H1 (cell line): Measurements from ENCODE around the gene SPOCK1. TPM values are rescaled to one million over a fixed set of nuclear protein-coding genes. Genes with fewer than 3 reads are reported as not detected.

Source experiments
- CTCF ChIA-PET: fragments of 300-600 bp; sonication (Branson Sonifier 250); formaldehyde crosslinking; loops from one replicate; lab custom pipeline; 2021; ENCODE audit not compliant: partially characterized antibody; lab: Charles Lee
- POLR2A ChIA-PET: fragments of 300-600 bp; sonication (Branson Sonifier 250); formaldehyde crosslinking; loops from one replicate; lab custom pipeline; 2021; ENCODE audit warnings: inconsistent platforms; ENCODE audit not compliant: partially characterized antibody; lab: Charles Lee
- DNase-seq, 2 experiments: peaks; one replicate each; pipeline versions ENCODE4 v3.0.0 to v3.0.0-alpha.2; 2010 to 2022; ENCODE audit warnings: low spot score in 2 of 2, low read depth in 1 of 2, mixed read lengths in 1 of 2
- FAIRE-seq: peaks from 2 replicates; lab custom pipeline; 2011; peaks lifted over from hg19 to GRCh38; lab: Jason Lieb, UNC
- H2AFZ ChIP-seq: 2 replicates; pipeline ENCODE4 v1.8.1; 2012; ENCODE audit warnings: low read length, inconsistent platforms
- H2AK5ac ChIP-seq: 2 replicates; pipeline ENCODE4 v1.6.1; 2013; ENCODE audit warnings: low read depth, low read length
- H2BK120ac ChIP-seq: replicated peaks from 2 replicates; pipeline ENCODE3; 2013; ENCODE audit warnings: low read depth, low read length, inconsistent platforms
- H2BK12ac ChIP-seq: 2 replicates; pipeline ENCODE4 v1.6.1; 2013; ENCODE audit warnings: low read depth, low read length
- H2BK15ac ChIP-seq: 2 replicates; pipeline ENCODE4 v1.6.1; 2013; ENCODE audit warnings: low read length
- H2BK20ac ChIP-seq: 2 replicates; pipeline ENCODE4 v1.6.1; 2013; ENCODE audit warnings: low read length
- H2BK5ac ChIP-seq: 2 replicates; pipeline ENCODE4 v1.6.1; 2013; ENCODE audit warnings: low read depth, low read length
- H3K14ac ChIP-seq: 2 replicates; pipeline ENCODE4 v1.6.1; 2013; ENCODE audit warnings: inconsistent platforms; ENCODE audit not compliant: insufficient read length
- H3K18ac ChIP-seq: 2 replicates; pipeline ENCODE4 v1.6.1; 2013; ENCODE audit warnings: low read length; ENCODE audit errors: extremely low read depth
- H3K23ac ChIP-seq: 2 replicates; pipeline ENCODE4 v1.6.1; 2013; ENCODE audit warnings: inconsistent platforms; ENCODE audit not compliant: insufficient read length
- H3K23me2 ChIP-seq: 2 replicates; pipeline ENCODE4 v1.6.1; 2013; ENCODE audit warnings: low read depth, low read length
- H3K27ac ChIP-seq: 2 replicates; pipeline ENCODE4 v1.6.1; 2011; ENCODE audit warnings: low read depth, low read length, inconsistent platforms
- H3K27me3 ChIP-seq, 4 experiments: replicated peaks in 1 of 4; 1 replicate in 1 of 4; 2 replicates in 3 of 4; pipeline versions ENCODE4 v1.6.1 to v1.8.1; 2011 to 2013; ENCODE audit warnings: low read length in 3 of 4, mild to moderate bottlenecking in 3 of 4, inconsistent platforms in 2 of 4, mixed read lengths in 2 of 4, moderate library complexity in 1 of 4; ENCODE audit not compliant: control insufficient read depth in 3 of 4, insufficient read depth in 3 of 4; ENCODE audit errors: extremely low read depth in 1 of 4
- H3K36me3 ChIP-seq, 4 experiments: 2 replicates each; pipeline versions ENCODE4 v1.6.1 to v1.8.1; 2011 to 2013; ENCODE audit warnings: mild to moderate bottlenecking in 4 of 4, low read length in 3 of 4, moderate library complexity in 2 of 4, control low read depth in 1 of 4, inconsistent platforms in 1 of 4; ENCODE audit not compliant: insufficient read depth in 4 of 4, control insufficient read depth in 2 of 4
- H3K4ac ChIP-seq: replicated peaks from 2 replicates; pipeline ENCODE3; 2013; ENCODE audit warnings: low read length, low read depth, mixed read lengths, inconsistent platforms; ENCODE audit not compliant: insufficient read length
- H3K4me1 ChIP-seq, 4 experiments: replicated peaks in 1 of 4; 1 replicate in 1 of 4; 2 replicates in 3 of 4; pipeline versions ENCODE4 v1.6.1 to v1.8.1; 2011 to 2013; ENCODE audit warnings: low read length in 3 of 4, inconsistent platforms in 2 of 4, mixed read lengths in 1 of 4; ENCODE audit not compliant: insufficient read depth in 4 of 4, control insufficient read depth in 3 of 4
- H3K4me2 ChIP-seq, 2 experiments: 2 replicates each; pipeline versions ENCODE4 v1.6.1 to v1.8.1; 2011 to 2013; ENCODE audit warnings: low read depth in 2 of 2, low read length in 2 of 2, control low read depth in 1 of 2, inconsistent platforms in 1 of 2, mild to moderate bottlenecking in 1 of 2; ENCODE audit not compliant: insufficient read depth in 1 of 2
- H3K4me3 ChIP-seq, 4 experiments: fragments of 200-600, 300-600 bp in 1 of 4; sonication (generic), shearing (Covaris generic), sonication (Bioruptor Twin) in 1 of 4; 2 replicates each; pipeline versions ENCODE4 v1.5.1 to v1.8.1; 2011 to 2016; ENCODE audit warnings: low read length in 4 of 4, low read depth in 3 of 4, control low read depth in 2 of 4, inconsistent platforms in 2 of 4, mild to moderate bottlenecking in 2 of 4, mixed read lengths in 1 of 4, moderate library complexity in 1 of 4; ENCODE audit not compliant: insufficient read depth in 2 of 4; ENCODE audit errors: extremely low read depth in 1 of 4
- H3K56ac ChIP-seq: replicated peaks from 2 replicates; pipeline ENCODE3; 2013; ENCODE audit warnings: low read depth, mild to moderate bottlenecking, mixed read lengths, low read length, inconsistent platforms; ENCODE audit not compliant: insufficient read length
- H3K79me1 ChIP-seq: 2 replicates; pipeline ENCODE4 v1.6.1; 2013; ENCODE audit warnings: low read depth, low read length, control low read depth
- H3K79me2 ChIP-seq, 2 experiments: 2 replicates each; pipeline versions ENCODE4 v1.6.1 to v1.8.1; 2012 to 2013; ENCODE audit warnings: low read length in 2 of 2, mild to moderate bottlenecking in 2 of 2, inconsistent platforms in 1 of 2; ENCODE audit not compliant: insufficient read depth in 2 of 2, control insufficient read depth in 1 of 2
- H3K9ac ChIP-seq, 4 experiments: replicated peaks in 1 of 4; 1 replicate in 1 of 4; 2 replicates in 3 of 4; pipeline versions ENCODE4 v1.6.1 to v1.8.1; 2011 to 2013; ENCODE audit warnings: low read depth in 3 of 4, low read length in 3 of 4, control low read depth in 2 of 4, mild to moderate bottlenecking in 2 of 4, moderate library complexity in 2 of 4, inconsistent platforms in 1 of 4; ENCODE audit errors: extremely low read depth in 1 of 4
- H3K9me3 ChIP-seq, 2 experiments: 2 replicates each; pipeline versions ENCODE4 v1.6.1 to v1.8.1; 2012 to 2013; ENCODE audit warnings: mild to moderate bottlenecking in 2 of 2, moderate library complexity in 2 of 2, control low read depth in 1 of 2, inconsistent platforms in 1 of 2, low read depth in 1 of 2, low read length in 1 of 2, mixed read lengths in 1 of 2; ENCODE audit not compliant: insufficient read depth in 2 of 2
- H4K20me1 ChIP-seq, 2 experiments: replicated peaks in 1 of 2; 2 replicates each; pipeline versions ENCODE3 to v1.8.1; 2011 to 2013; ENCODE audit warnings: inconsistent platforms in 2 of 2, low read length in 2 of 2, mild to moderate bottlenecking in 1 of 2; ENCODE audit not compliant: insufficient read depth in 2 of 2, control insufficient read depth in 1 of 2
- H4K5ac ChIP-seq: 2 replicates; pipeline ENCODE4 v1.6.1; 2013; ENCODE audit warnings: low read length, low read depth, mixed read lengths, inconsistent platforms; ENCODE audit not compliant: insufficient read length
- H4K8ac ChIP-seq: 2 replicates; pipeline ENCODE4 v1.8.0; 2013; ENCODE audit warnings: mild to moderate bottlenecking, moderate library complexity, low read length, inconsistent platforms; ENCODE audit not compliant: insufficient read depth; ENCODE audit errors: extremely low read depth
- H4K91ac ChIP-seq: replicated peaks from 2 replicates; pipeline ENCODE3; 2013; ENCODE audit warnings: low read length, mixed read lengths, inconsistent platforms; ENCODE audit not compliant: insufficient read length
- SUZ12 ChIP-seq: fragments of 200-600 bp; sonication (generic); IDR thresholded peaks from 2 replicates; pipeline ENCODE4 v1.6.1; 2012; ENCODE audit warnings: mild to moderate bottlenecking, inconsistent platforms, low read length, moderate library complexity, mixed read lengths
- WGBS, 2 experiments: shearing (Covaris generic) in 1 of 2; methylation state at CpG; one replicate each; pipeline versions ENCODE4 v1.1.6 to v1.1.7; 2013 to 2015; ENCODE audit warnings: low lambda C conversion rate in 2 of 2, mixed read lengths in 2 of 2, inconsistent platforms in 1 of 2, low coverage in 1 of 2, missing lambda C conversion rate in 1 of 2; ENCODE audit not compliant: insufficient replicate concordance in 2 of 2, insufficient coverage in 1 of 2, insufficient read length in 1 of 2; ENCODE audit errors: extremely low coverage in 1 of 2, missing lambda C conversion rate in 1 of 2; 5-methylcytosine and 5-hydroxymethylcytosine counted together
- polyA plus RNA-seq, 7 experiments: library from polyadenylated mRNA; depleted of rRNA in 3 of 7; stranded (reverse) in 5 of 7; unstranded in 2 of 7; fragments of >200 nt in 5 of 7; fragments of 200-250 nt in 2 of 7; gene quantifications; 1 replicate in 5 of 7; 2 replicates in 1 of 7; 4 replicates in 1 of 7; pipeline versions ENCODE4 v1.2.1 to v1.2.3, GENCODE V29; 2011 to 2013; ENCODE audit warnings: missing spikeins in 2 of 7, mixed read lengths in 2 of 7
- total RNA-seq: library from RNA; stranded (reverse); fragmentation: NEBNext Ultra II Directional; extraction: Animal tissue kit (Norgen Biotek cat#: 25700); gene quantifications from 2 replicates; pipeline ENCODE4 v1.2.1, GENCODE V29; 2021

Gene SPOCK1
- total and polyA plus RNA-seq, 2 of the 8 experiments (the other 6 are each of a cell fraction or from before 2014, with no cell fraction given) = 6.9 to 18.1 TPM

DNA sequence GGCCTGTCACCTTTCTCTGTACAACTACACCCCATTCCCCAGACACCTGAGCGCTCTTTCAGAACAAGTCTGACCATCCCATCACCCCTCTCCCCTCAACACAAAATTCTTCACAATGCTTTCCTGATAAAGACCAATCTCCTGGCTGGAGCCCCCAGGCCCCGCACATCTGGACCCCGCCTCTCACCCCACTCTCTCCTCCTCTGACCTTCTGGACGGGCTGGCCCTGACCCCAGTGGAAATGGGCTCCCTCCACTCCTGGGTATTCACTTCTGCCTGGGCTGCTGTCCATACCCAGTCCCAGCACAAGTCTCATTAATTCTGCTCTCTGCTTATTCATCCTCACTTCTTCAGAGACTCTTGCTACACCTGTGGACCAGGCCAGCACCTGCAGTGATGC lies 2.1 kb upstream of the SPOCK1 start:
- H3K79me1 ChIP-seq = no peaks in the 10 kb centered on the region
- H4K8ac ChIP-seq = no peak overlapping the region; the same call in 1 of the 2 replicates
- H3K27ac ChIP-seq = no peak overlapping the region
- DNase-seq (no peak), FAIRE-seq (no peak)
- peaks cover 0 to 2% of the 10 kb centered on the region in 2 experiments for H4K20me1 ChIP-seq
- no peak overlapping the region for H4K91ac ChIP-seq
- H2BK12ac ChIP-seq = no peak overlapping the region
- peaks cover 5% of the 10 kb centered on the region; the same call in 1 of the 2 replicates for H3K23me2 ChIP-seq
- no peak overlapping the region for H3K4me3 ChIP-seq
- H4K5ac ChIP-seq = no peak overlapping the region
- POLR2A ChIA-PET = no interaction called here
- no peak overlapping the region for H3K56ac ChIP-seq
- no peak overlapping the region for H3K18ac ChIP-seq
- H3K23ac ChIP-seq = no peak overlapping the region
- H2BK15ac ChIP-seq = no peak overlapping the region
- no peak for TF ChIP-seq SUZ12
- no peaks in the 10 kb centered on the region for H3K36me3 ChIP-seq
- no peak overlapping the region for H2BK5ac ChIP-seq
- H3K79me2 ChIP-seq = no peaks in the 10 kb centered on the region
- H3K4ac ChIP-seq = no peak overlapping the region
- no peak overlapping the region for H3K14ac ChIP-seq
- WGBS, 2 experiments = 91% methylated on average over 4 of the region's 4 CpGs; no CpG with 5 or more reads in 1 of the 2 experiments
- H2AK5ac ChIP-seq = no peak overlapping the region
- no peak overlapping the region for H2BK120ac ChIP-seq
- CTCF ChIA-PET = interaction anchor here (0.8 to 1.3 kb wide), 2 partner anchors 164 to 181 kb away, joined by 3 to 5 read pairs; no protein-coding TSS in a partner anchor
- no peaks in the 10 kb centered on the region; a peak in 1 of 7 replicates for H3K4me1 ChIP-seq
- no peak overlapping the region for H3K4me2 ChIP-seq
- no peaks in the 10 kb centered on the region for H3K9me3 ChIP-seq
- peaks cover 11 to 25% (median 18%) of the 10 kb centered on the region in 4 experiments for H3K27me3 ChIP-seq
- H2AFZ ChIP-seq = no peak overlapping the region
- no peak overlapping the region for H2BK20ac ChIP-seq
- no peak overlapping the region for H3K9ac ChIP-seq
